Anterior cingulate cortex (tissue), 58 donors: ENCODE results near the gene AASS.
"Not testable (repeated sequence)": the region's sequence is repeated elsewhere in the genome, so short reads cannot be mapped to it uniquely, and the experiment has no call there.

Source experiments
- DNase-seq, 58 donors: peaks; one replicate each; lab custom pipeline; 2025; lab: John Stamatoyannopoulos, UW

The AASS gene

GRCh38 chr7:122143751-122144711 is at the start of gene AASS:
TSS of gene AASS (minus strand) at chr7:122144249. CDS start at chr7:122133726, 10,523 bp downstream.
- DNase-seq, result peak; percentile 37 to 98 (median 94)

GRCh38 chr7:122188785-122189184 is 44.7 kb upstream of the AASS start:
- DNase-seq, result no peak

GRCh38 chr7:122183106-122183505 is 39.1 kb upstream of the AASS start:
- no peak for DNase-seq

GRCh38 chr7:122182081-122182480 is 38.0 kb upstream of the AASS start:
- no peak for DNase-seq

GRCh38 chr7:122172144-122172543 is 28.1 kb upstream of the AASS start:
- DNase-seq, result not testable (repeated sequence)

GRCh38 chr7:122166740-122167139 is 22.7 kb upstream of the AASS start:
- no peak for DNase-seq

- no peak for DNase-seq
Measured at GRCh38 chr7:122166275-122166674, 22.2 kb upstream of the AASS start.

GRCh38 chr7:122161628-122162027 is 17.6 kb upstream of the AASS start:
- DNase-seq, result no peak

GRCh38 chr7:122155566-122155965 is 11.5 kb upstream of the AASS start:
- DNase-seq, result no peak

GRCh38 chr7:122148878-122149277 is 4.8 kb upstream of the AASS start:
- DNase-seq, result no peak

GRCh38 chr7:122148081-122148480 is 4.0 kb upstream of the AASS start:
- DNase-seq, result no peak

GRCh38 chr7:122145937-122146645 is 2.0 kb upstream of the AASS start:
- DNase-seq, result no peak

- DNase-seq, result peak in 19 of 58 donors; percentile 1 to 30 (median 16)
Measured at GRCh38 chr7:122143376-122143750, 686 bp downstream of the AASS start.

GRCh38 chr7:122140918-122141317 is 3.1 kb downstream of the AASS start:
- DNase-seq, result no peak

GRCh38 chr7:122137251-122138077 is 6.6 kb downstream of the AASS start:
- no peak for DNase-seq

GRCh38 chr7:122136639-122137245 is 7.3 kb downstream of the AASS start:
- DNase-seq, result no peak

- DNase-seq, result no peak
Measured at GRCh38 chr7:122136078-122136477, 8.0 kb downstream of the AASS start.

- no peak for DNase-seq
Measured at GRCh38 chr7:122135275-122135674, 8.8 kb downstream of the AASS start.

- DNase-seq, result not testable (repeated sequence)
Measured at GRCh38 chr7:122134793-122135192, 9.3 kb downstream of the AASS start.

GRCh38 chr7:122133477-122133876 is 10.6 kb downstream of the AASS start:
- DNase-seq, result no peak
